HepG2 (cell line): ENCODE results near the gene USP36. TPM values are rescaled to one million over a fixed set of nuclear protein-coding genes. Genes with fewer than 3 reads are reported as not detected.
A peak's percentile ranks its signal among the peaks of the same experiment; 100 is the strongest.

Experiments
- ARNTL ChIP-seq: sonication (generic); formaldehyde crosslinking; IDR thresholded peaks from 2 replicates; pipeline ENCODE4 v1.4.0; 2020; ENCODE audit warnings: mild to moderate bottlenecking, missing genetic modification reagents
- CC2D1A ChIP-seq: sonication (generic); formaldehyde crosslinking; IDR thresholded peaks from 2 replicates; pipeline ENCODE4 v1.8.1; 2023; ENCODE audit warnings: mild to moderate bottlenecking, missing genetic modification reagents
- DMTF1 ChIP-seq: sonication (generic); formaldehyde crosslinking; IDR thresholded peaks from 2 replicates; pipeline ENCODE4 v1.4.0; 2020; ENCODE audit warnings: mild to moderate bottlenecking, missing genetic modification reagents
- GFI1 ChIP-seq: sonication (generic); formaldehyde crosslinking; IDR thresholded peaks from 2 replicates; pipeline ENCODE4 v1.5.0; 2020; ENCODE audit warnings: missing genetic modification reagents, mild to moderate bottlenecking, borderline replicate concordance
- GMEB1 ChIP-seq: sonication (generic); formaldehyde crosslinking; IDR thresholded peaks from 2 replicates; pipeline ENCODE4 v1.5.1; 2020; ENCODE audit warnings: missing genetic modification reagents, mild to moderate bottlenecking, borderline replicate concordance
- HOXA5 ChIP-seq: sonication (generic); formaldehyde crosslinking; IDR thresholded peaks from 2 replicates; pipeline ENCODE4 v1.4.0; 2020; ENCODE audit warnings: missing genetic modification reagents
- NFKB2 ChIP-seq: sonication (generic); formaldehyde crosslinking; IDR thresholded peaks from 2 replicates; pipeline ENCODE4 v1.4.0; 2020; ENCODE audit warnings: missing genetic modification reagents, borderline replicate concordance
- REPIN1 ChIP-seq: sonication (generic); formaldehyde crosslinking; IDR thresholded peaks from 2 replicates; pipeline ENCODE4 v1.8.0; 2022; ENCODE audit warnings: missing genetic modification reagents, low read depth, mild to moderate bottlenecking, borderline replicate concordance
- RFXANK ChIP-seq: IDR thresholded peaks from 2 replicates; pipeline ENCODE4 v1.6.1; 2016
- TMF1 ChIP-seq: sonication (generic); formaldehyde crosslinking; IDR thresholded peaks from 2 replicates; pipeline ENCODE4 v1.8.1; 2022; ENCODE audit warnings: low read depth, missing genetic modification reagents
- WIZ ChIP-seq: sonication (generic); formaldehyde crosslinking; IDR thresholded peaks from 2 replicates; pipeline ENCODE4 v1.5.1; 2020; ENCODE audit warnings: mild to moderate bottlenecking, missing genetic modification reagents
- ZFY ChIP-seq: sonication (generic); formaldehyde crosslinking; IDR thresholded peaks from 2 replicates; pipeline ENCODE4 v1.4.0; 2020; ENCODE audit warnings: missing genetic modification reagents
- ZGPAT ChIP-seq: IDR thresholded peaks from 2 replicates; pipeline ENCODE4 v1.6.1; 2016; ENCODE audit warnings: mild to moderate bottlenecking
- ZIK1 ChIP-seq: sonication (generic); formaldehyde crosslinking; IDR thresholded peaks from 2 replicates; pipeline ENCODE4 v1.5.0; 2020; ENCODE audit warnings: mild to moderate bottlenecking, low read depth, missing genetic modification reagents, borderline replicate concordance
- ZMYM4 ChIP-seq: sonication (generic); formaldehyde crosslinking; IDR thresholded peaks from 2 replicates; pipeline ENCODE4 v1.8.1; 2023; ENCODE audit warnings: mild to moderate bottlenecking, missing genetic modification reagents
- ZNF232 ChIP-seq: sonication (generic); formaldehyde crosslinking; IDR thresholded peaks from 2 replicates; pipeline ENCODE4 v1.4.0; 2020; ENCODE audit warnings: missing genetic modification reagents, borderline replicate concordance
- ZNF263 ChIP-seq: sonication (generic); formaldehyde crosslinking; IDR thresholded peaks from 2 replicates; pipeline ENCODE4 v1.4.0; 2020; ENCODE audit warnings: missing genetic modification reagents
- ZNF484 ChIP-seq: sonication (generic); formaldehyde crosslinking; IDR thresholded peaks from 2 replicates; pipeline ENCODE4 v1.5.1; 2020; ENCODE audit warnings: mild to moderate bottlenecking, low read depth, missing genetic modification reagents, borderline replicate concordance
- ZNF501 ChIP-seq: sonication (generic); formaldehyde crosslinking; IDR thresholded peaks from 2 replicates; pipeline ENCODE4 v1.5.1; 2020; ENCODE audit warnings: mild to moderate bottlenecking, moderate library complexity, missing genetic modification reagents
- ZNF546 ChIP-seq: sonication (generic); formaldehyde crosslinking; conservative IDR thresholded peaks from 2 replicates; pipeline ENCODE4 v1.8.1; 2023; ENCODE audit warnings: mild to moderate bottlenecking, missing genetic modification reagents
- ZNF619 ChIP-seq: sonication (generic); formaldehyde crosslinking; IDR thresholded peaks from 2 replicates; pipeline ENCODE4 v1.4.0; 2020; ENCODE audit warnings: mild to moderate bottlenecking, missing genetic modification reagents
- ZNF788 ChIP-seq: sonication (generic); formaldehyde crosslinking; IDR thresholded peaks from 2 replicates; pipeline ENCODE4 v1.5.0; 2020; ENCODE audit warnings: mild to moderate bottlenecking, missing genetic modification reagents, borderline replicate concordance
- ZNF891 ChIP-seq: sonication (generic); formaldehyde crosslinking; IDR thresholded peaks from 2 replicates; pipeline ENCODE4 v1.5.0; 2020; ENCODE audit warnings: mild to moderate bottlenecking, missing genetic modification reagents
- polyA plus RNA-seq, 8 experiments: library from polyadenylated mRNA; depleted of rRNA in 3 of 8; stranded (reverse) in 7 of 8; unstranded in 1 of 8; fragments of >200 nt; fragmentation: Illumina TruSeq in 4 of 8; extraction: Trizol in 4 of 8; gene quantifications; 2 replicates each; pipeline versions ENCODE4 v1.2.1 to v1.2.3, GENCODE V29; 2011 to 2016; ENCODE audit warnings: low read depth in 4 of 8, missing spikeins in 1 of 8, mixed read lengths in 1 of 8; ENCODE audit not compliant: insufficient read depth in 1 of 8
- total RNA-seq, 5 experiments: library from RNA; depleted of rRNA; stranded (reverse); fragments of >200 nt; fragmentation: Illumina TruSeq; extraction: Trizol; gene quantifications; 2 replicates each; pipeline ENCODE4 v1.2.3, GENCODE V29; 2016; ENCODE audit warnings: low read depth in 1 of 5
- TF ChIP-seq, protein P1 (sequence below): sonication (generic); formaldehyde crosslinking; IDR thresholded peaks from 2 replicates; pipeline ENCODE4 v1.4.0; 2020; ENCODE audit warnings: missing genetic modification reagents, mild to moderate bottlenecking, borderline replicate concordance

USP36 gene
- total and polyA plus RNA-seq, 2 of the 13 experiments (the other 11 are each of a cell fraction or from before 2014, with no cell fraction given): 29.6 to 45.9 TPM

GRCh38 chr17:78832541-78832810 lies 8.1 kb downstream of the USP36 start (continued):
- no peak for TF ChIP-seq ZGPAT
- no peak for TF ChIP-seq ZMYM4 (CRISPR knock-in tag)
- TF ChIP-seq REPIN1 (CRISPR knock-in tag): 0 out of 2 replicates have a peak, but pooled peaks have one; percentile 6
- TF ChIP-seq RFXANK (CRISPR knock-in tag): no peak
- 0 out of 2 replicates have a peak, but pooled peaks have one; percentile 72 for TF ChIP-seq ZNF619 (CRISPR knock-in tag)
- TF ChIP-seq NFKB2: 0 out of 2 replicates have a peak, but pooled peaks have one; percentile 20
- TF ChIP-seq CC2D1A (CRISPR knock-in tag): no peak
- no peak for TF ChIP-seq ZNF891 (CRISPR knock-in tag)
- TF ChIP-seq ZNF263 (CRISPR knock-in tag): peak; percentile 54; the same call in 1 of the 2 replicates
- TF ChIP-seq HOXA5: peak; percentile 8; the same call in 1 of the 2 replicates
- 0 out of 2 replicates have a peak, but pooled peaks have one; percentile 41 for TF ChIP-seq ZIK1 (CRISPR knock-in tag)
- no peak for TF ChIP-seq GFI1 (CRISPR knock-in tag)
- TF ChIP-seq, protein P1, sequence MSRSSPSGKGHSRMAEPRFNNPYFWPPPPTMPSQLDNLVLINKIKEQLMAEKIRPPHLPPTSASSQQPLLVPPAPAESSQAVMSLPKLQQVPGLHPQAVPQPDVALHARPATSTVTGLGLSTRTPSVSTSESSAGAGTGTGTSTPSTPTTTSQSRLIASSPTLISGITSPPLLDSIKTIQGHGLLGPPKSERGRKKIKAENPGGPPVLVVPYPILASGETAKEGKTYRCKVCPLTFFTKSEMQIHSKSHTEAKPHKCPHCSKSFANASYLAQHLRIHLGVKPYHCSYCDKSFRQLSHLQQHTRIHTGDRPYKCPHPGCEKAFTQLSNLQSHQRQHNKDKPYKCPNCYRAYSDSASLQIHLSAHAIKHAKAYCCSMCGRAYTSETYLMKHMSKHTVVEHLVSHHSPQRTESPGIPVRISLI: no peak
- TF ChIP-seq GMEB1 (CRISPR knock-in tag): peak; percentile 49; the same call in 1 of the 2 replicates
- TF ChIP-seq ZNF484 (CRISPR knock-in tag): no peak
- TF ChIP-seq TMF1 (CRISPR knock-in tag): 0 out of 2 replicates have a peak, but pooled peaks have one; percentile 1
- no peak for TF ChIP-seq DMTF1 (CRISPR knock-in tag)
- 0 out of 2 replicates have a peak, but pooled peaks have one; percentile 17 for TF ChIP-seq ZNF501 (CRISPR knock-in tag)
- TF ChIP-seq ZFY: peak; percentile 11; the same call in 1 of the 2 replicates
- TF ChIP-seq ARNTL (CRISPR knock-in tag): no peak
- 0 out of 2 replicates have a peak, but pooled peaks have one; percentile 28 for TF ChIP-seq ZNF232 (CRISPR knock-in tag)
- 0 out of 2 replicates have a peak, but pooled peaks have one; percentile 10 for TF ChIP-seq WIZ
- TF ChIP-seq ZNF546 (CRISPR knock-in tag): no peak
- TF ChIP-seq ZNF788 (CRISPR knock-in tag): peak; percentile 12; the same call in 1 of the 2 replicates
